GM12891 (cell line): ENCODE results near the gene ADORA2B.

Experiments used
- PAX5 ChIP-seq: IDR thresholded peaks from 2 replicates; pipeline ENCODE4 v1.6.1; 2011; ENCODE audit warnings: low read length, moderate library complexity, mild to moderate bottlenecking; ENCODE audit not compliant: insufficient read depth, severe bottlenecking
- POLR2A ChIP-seq: IDR thresholded peaks from 2 replicates; pipeline ENCODE4 v1.6.1; 2011; ENCODE audit warnings: low read depth, low read length, control low read depth
- POLR2AphosphoS5 ChIP-seq: IDR thresholded peaks from 2 replicates; pipeline ENCODE4 v1.6.1; 2011; ENCODE audit warnings: low read depth, low read length, control low read depth
- SPI1 ChIP-seq: IDR thresholded peaks from 2 replicates; pipeline ENCODE4 v1.6.1; 2011; ENCODE audit warnings: low read depth, low read length, control low read depth
- TAF1 ChIP-seq: IDR thresholded peaks from 2 replicates; pipeline ENCODE4 v1.6.1; 2011; ENCODE audit warnings: low read depth, low read length, control low read depth

DNA sequence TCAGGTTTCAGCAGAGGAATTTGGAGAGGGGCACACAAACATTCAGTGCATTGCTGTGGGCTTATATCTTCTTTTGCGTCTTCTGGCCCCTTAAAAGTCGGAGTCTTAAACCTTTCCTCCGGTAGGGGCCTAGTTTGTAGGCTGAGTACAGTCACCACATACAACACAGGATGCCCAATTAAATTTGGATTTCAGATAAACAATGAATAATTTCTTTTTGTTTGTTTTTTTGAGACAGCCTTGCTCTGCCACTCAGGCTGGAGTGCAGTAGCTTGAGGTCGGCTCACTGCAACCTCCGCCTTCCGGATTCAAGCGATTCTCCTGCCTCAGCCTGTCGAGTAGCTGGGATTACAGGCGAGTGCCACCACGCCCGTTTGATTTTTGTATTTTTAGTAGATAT is 26.7 kb upstream of the ADORA2B start:
- no peak for TF ChIP-seq POLR2AphosphoS5
- TF ChIP-seq SPI1: no peak
- TF ChIP-seq POLR2A: no peak
- TF ChIP-seq TAF1: no peak
- no peak for TF ChIP-seq PAX5
